DOHH2 (cell line): ENCODE data around the gene CRABP1.

Source experiments
- EZH2phosphoT487 ChIP-seq: fragments of 200-600 bp; sonication (generic); IDR thresholded peaks from 2 replicates; pipeline ENCODE4 v1.6.1; 2017; ENCODE audit warnings: borderline replicate concordance, mild to moderate bottlenecking, antibody characterized with exemption, low read length, moderate library complexity, mixed read lengths
- TF ChIP-seq, protein P1 (sequence below): fragments of 200-600 bp; sonication (generic); IDR thresholded peaks from one replicate; pipeline ENCODE4 v1.5.1; 2014; ENCODE audit warnings: antibody characterized with exemption, mild to moderate bottlenecking, low read depth, low read length; ENCODE audit not compliant: poor library complexity, severe bottlenecking

DNA sequence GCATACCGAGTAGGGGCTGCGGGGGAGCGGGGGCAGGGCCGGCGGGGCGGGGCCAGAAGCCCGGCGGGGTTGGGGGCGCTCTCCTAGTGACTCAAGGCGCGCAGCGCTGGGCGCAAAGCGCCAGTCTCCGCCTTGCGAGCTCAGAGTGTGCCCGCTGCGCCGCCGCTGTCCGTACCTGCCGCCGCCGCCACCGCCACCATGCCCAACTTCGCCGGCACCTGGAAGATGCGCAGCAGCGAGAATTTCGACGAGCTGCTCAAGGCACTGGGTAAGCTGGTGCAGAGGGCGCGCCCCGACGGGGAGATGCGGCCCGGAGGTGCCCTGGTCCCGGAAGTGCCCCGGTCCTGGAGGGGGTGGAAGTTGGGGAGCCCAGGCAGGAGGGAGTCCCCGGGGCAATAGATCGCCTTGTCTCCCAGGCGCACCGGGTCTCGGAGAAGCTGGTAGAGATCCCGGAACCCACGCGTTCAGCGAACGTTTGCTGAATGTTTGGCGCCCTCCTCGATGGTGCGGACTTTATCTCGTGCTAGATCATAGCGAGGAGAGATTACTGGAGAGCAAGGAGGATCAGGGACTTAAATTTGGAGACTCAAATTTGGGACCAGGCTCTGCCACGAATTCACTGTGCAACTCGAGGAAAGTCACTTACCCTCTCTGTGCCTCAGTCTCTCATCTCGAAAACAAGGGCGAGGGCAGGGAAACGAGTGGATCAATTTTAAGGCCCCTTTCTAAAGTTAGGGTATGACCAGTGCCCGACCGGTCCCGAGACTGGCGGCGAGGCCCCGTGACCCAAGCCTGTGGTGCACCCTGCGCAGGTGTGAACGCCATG, at the start of gene CRABP1:
- TF ChIP-seq, protein P1, sequence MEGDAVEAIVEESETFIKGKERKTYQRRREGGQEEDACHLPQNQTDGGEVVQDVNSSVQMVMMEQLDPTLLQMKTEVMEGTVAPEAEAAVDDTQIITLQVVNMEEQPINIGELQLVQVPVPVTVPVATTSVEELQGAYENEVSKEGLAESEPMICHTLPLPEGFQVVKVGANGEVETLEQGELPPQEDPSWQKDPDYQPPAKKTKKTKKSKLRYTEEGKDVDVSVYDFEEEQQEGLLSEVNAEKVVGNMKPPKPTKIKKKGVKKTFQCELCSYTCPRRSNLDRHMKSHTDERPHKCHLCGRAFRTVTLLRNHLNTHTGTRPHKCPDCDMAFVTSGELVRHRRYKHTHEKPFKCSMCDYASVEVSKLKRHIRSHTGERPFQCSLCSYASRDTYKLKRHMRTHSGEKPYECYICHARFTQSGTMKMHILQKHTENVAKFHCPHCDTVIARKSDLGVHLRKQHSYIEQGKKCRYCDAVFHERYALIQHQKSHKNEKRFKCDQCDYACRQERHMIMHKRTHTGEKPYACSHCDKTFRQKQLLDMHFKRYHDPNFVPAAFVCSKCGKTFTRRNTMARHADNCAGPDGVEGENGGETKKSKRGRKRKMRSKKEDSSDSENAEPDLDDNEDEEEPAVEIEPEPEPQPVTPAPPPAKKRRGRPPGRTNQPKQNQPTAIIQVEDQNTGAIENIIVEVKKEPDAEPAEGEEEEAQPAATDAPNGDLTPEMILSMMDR: no peak
- no peak for TF ChIP-seq EZH2phosphoT487
